Amniotic stem cell (primary cell): Measurements from ENCODE around the gene EIF4E2.

ENCODE experiments used
- DNase-seq: peaks from one replicate; lab custom pipeline; 2025; lab: John Stamatoyannopoulos, UW

Gene EIF4E2

DNA sequence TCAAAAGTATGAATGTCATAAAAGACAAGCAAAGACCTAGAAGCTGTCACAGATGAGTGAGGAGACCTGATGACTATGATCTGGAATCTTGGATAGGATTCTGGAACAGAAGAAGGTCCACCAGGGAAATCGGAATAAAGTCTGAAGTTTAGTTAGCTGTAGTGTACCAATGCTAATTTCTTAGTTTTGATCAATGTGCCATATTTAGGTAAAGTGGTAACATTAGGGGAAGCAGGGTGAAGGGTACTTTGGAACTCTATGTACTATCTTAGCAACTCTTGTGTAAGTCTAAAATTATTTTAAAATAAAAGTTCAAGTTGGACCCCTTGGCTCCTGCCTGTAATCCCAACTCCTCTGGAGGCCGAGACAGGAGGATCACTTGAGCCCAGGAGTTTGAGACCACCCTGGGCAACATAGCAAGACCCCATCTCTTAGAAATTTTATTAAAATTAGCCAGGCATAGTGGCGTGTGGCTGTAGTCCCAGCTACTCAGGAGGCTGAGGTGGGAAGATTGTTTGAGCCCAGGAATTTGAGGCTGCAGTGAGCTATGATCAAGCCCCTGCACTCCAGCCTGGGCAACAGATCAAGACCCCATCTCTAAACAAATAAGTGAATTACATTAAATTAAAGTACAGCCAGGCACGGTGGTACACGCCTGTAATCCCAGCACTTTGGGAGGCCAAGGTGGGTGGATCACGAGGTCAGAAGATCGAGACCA, 47.0 kb downstream of the EIF4E2 start:
- no peak for DNase-seq

DNA sequence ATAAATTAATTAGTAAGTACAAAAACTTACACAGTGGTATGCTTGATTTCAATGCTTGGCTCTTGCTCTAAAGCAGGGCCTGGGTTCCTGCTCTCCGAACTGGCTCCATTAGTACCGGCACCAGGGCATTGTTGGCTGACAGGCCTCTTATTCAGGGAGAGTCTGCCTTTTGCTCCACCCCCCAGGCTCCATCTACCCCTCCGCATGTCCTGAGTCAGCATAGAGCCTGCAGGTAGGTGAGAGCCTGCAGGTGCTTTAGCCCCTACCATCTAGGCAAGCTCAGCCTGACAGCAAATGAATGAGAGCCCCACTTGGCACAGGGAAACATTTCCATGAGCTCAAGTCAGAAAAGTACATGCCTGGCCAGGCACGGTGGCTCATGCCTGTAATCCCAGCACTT, 47.8 kb downstream of the EIF4E2 start:
- DNase-seq = no peak

DNA sequence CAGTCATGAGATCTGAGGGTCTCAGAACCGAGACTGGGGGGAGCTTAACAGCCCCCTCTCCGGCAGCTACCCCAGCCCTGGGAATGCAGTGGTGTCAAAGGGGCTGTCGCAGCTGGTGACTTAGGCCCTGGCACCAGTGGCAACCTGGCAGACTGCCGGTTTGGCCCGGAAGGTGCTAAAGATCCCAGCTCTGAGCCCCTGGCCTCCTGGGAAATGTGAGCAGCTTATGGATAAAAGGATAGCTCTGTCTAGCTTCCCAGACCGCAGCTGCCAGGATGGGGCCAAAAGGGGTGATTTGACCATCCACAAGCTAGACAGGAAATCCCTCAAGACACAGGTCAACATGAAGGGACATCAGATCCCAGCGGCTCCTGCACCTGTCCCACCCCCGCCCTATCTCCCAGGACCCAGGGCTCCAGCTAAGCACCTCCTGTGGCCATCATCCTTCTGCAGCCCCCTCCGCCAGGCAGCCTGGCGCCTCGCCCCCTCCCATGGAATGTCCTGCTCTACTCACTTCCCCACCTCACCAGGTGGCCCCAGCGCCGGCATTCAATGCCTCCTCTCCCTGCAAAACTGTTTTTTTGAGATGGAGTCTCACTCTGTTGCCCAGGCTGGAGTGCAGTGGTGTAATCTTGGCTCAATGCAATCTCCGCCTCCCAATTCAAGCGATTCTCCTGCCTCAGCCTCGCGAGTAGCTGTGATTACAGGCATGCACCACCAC, 49.7 kb downstream of the EIF4E2 start:
- DNase-seq = no peak

- DNase-seq = no peak
These were observed 52.8 kb downstream of the EIF4E2 start for GRCh38 chr2:232603283-232603682.

GRCh38 chr2:232604535-232604934, 54.0 kb downstream of the EIF4E2 start:
- no peak for DNase-seq

- no peak for DNase-seq
These were observed 56.5 kb downstream of the EIF4E2 start for GRCh38 chr2:232607011-232607410.

GRCh38 chr2:232609607-232610006, 59.1 kb downstream of the EIF4E2 start:
- DNase-seq = no peak

DNA sequence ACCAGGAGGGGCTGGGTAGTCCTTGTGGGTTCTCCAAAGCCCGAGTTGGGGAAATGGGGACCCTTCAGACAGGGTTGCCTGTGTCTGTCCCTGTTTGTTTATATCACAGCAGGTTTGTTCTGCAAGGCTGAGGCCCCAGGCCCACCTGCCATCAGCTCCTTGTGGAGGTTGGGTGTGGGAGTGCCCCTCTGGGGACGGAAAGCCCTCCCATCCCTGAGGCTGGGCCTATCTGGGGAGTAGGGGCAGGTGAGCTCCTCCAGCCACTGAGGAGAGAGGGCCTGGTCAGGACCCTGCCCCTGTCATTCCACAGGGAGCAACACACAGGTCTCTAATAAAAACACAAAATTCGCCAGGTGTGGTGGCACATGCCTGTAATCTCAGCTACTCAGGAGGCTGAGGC, 59.6 kb downstream of the EIF4E2 start:
- no peak for DNase-seq

- DNase-seq = no peak
These were observed 60.6 kb downstream of the EIF4E2 start for GRCh38 chr2:232611061-232611460.

DNA sequence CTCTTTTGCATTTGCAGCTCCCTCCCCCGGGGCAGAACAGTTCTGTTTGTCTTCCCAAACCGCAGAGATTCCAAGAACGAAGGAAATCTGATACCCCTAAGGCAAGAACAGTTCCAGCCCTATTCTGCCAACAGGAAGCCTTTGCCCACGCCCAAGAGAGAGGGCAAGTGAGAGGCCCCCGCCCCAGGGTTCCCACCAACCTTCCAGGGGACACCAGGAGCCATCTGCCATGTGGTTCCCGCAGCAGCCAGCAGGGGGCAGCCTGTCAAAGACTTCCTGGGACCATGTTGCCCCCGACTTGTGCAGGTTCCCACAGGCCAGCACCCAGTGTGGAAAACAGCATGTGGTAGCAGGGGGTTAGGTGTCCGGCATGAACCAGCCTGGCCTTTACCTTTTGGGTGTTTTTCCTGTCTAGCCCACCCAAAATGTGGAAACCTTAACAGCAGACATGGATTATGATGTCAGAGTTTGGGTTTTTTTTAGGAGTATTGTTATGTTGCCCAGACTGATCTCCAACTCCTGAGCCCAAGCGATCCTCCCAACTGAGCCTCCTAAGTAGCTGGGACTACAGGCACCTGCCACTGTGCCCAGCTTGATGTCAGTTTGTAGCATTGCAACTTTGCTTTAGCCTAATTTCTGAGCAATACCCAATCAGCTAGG, 61.2 kb downstream of the EIF4E2 start:
- peak; percentile 64 for DNase-seq

GRCh38 chr2:232613538-232614134, 63.1 kb downstream of the EIF4E2 start:
- no peak for DNase-seq

DNA sequence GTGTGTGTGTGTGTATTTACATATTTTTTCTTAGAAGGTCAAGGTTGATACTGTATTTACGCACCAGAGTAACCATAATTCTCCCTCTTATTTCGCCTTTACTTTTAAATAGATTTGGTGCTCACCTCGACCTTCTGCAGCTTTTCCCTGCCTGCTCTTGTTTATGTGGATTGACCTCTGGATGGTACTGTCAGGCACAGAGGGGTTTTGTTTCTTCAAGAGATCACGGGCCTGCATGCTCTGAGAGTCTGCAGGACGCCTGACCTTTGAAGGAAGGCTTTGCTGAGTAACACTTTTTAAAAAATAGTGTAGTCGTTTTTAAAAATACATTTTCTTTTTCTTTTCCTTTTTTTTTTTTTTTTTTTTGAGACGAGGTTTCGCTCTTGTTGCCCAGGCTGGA, 64.8 kb downstream of the EIF4E2 start:
- no peak for DNase-seq
